DMS153 (cell line): ENCODE results near the gene RAB6A.
"Not testable (repeated sequence)": the region's sequence is repeated elsewhere in the genome, so short reads cannot be mapped to it uniquely, and the experiment has no call there.

Experiments
- DNase-seq: peaks from one replicate; lab custom pipeline; 2025; lab: John Stamatoyannopoulos, UW

Gene RAB6A

GRCh38 chr11:73762732-73763131 lies 1.9 kb upstream of the RAB6A start:
- DNase-seq = no peak

GRCh38 chr11:73761403-73761945 lies 600 bp upstream of the RAB6A start:
- DNase-seq = no peak

DNA sequence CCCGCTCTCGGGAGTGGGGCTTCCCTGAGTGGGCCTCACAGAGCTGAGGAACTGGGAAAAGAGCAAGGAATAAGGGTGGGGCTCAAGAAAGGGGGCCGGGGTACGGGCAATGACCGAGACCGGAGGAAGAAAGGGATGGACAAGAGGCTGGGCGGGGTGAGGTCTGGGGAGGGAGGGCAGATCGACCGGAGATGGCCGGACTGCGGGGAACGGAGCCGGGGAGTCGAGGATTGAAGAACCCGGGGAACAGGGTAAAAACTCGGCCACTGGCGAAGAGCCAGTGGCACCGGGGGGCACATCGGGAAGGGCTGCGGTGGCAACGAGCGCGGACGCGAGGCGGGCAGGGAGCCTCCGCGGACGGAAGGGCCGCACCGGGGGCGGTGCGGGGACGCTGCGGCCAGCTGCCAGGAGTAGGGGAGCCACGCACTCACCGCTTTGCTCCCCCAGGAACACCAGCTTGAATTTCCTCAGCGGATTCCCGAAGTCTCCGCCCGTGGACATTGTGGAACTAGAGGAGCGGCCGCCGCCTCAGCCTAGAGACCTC lies 667 bp downstream of the RAB6A start:
- DNase-seq = no peak

DNA sequence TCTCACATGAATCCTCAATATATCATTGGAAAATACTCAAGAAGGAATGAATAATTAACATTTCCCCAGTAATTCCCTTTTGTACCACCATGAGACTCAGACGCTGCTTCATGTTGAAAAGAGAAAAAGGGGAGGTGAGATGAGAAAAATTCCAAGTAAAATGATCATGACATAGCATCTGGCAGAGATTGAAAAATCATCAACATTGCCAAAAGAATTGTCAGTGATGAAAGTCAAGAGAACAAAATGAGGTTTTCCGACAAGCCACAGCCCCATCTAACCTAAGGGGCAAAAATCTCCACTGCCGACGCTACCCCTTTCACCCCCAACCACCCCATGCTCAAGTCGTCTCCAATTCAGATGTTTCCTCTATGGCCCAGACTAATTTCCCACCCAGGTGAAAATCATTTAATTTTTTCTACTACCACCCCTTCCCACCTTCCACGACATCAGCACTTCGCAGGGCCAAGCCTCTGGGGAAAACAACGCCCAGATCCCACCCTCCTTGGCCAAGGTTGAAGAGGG lies 1.2 kb downstream of the RAB6A start:
- DNase-seq = no peak

DNA sequence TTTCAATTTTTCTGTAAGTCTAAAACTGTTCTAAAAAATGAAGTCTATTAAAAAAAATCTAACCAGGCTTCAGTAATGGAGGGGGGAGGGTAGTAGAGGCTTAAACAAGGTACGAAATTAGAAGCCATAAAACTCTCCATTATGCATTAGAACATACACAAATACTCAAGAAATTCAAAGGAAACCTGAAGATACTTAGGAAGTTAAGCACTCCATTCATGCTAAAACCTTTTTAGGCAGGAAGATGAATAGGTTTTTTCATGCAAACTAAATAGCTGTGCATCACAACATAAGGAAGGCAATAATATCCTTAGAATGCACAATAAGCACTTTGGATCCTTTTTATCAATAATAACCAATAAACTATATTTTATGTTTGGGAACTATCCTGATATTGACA lies 2.4 kb downstream of the RAB6A start:
- DNase-seq = no peak

- no peak for DNase-seq
Measured at GRCh38 chr11:73757598-73757997, 3.3 kb downstream of the RAB6A start.

- no peak for DNase-seq
Measured at GRCh38 chr11:73755670-73756069, 5.2 kb downstream of the RAB6A start.

DNA sequence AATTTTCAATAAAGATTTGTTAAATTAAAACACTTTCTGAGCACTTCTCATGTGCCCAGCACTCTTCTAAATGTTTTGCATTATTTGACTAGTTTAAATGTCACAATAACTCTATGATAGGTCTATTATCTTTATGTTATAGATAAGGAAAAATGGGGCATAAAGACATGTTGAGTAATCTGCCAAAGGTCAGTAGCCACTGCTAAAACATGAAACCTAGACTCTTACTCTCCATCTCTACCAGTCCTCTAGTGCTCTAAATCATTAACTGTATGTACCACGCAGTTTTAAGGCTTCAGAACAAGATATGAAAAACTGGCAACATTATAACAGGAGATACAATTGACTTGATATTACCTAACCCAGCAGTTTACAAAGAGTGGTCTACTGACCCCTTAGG lies 6.9 kb downstream of the RAB6A start:
- DNase-seq = no peak

DNA sequence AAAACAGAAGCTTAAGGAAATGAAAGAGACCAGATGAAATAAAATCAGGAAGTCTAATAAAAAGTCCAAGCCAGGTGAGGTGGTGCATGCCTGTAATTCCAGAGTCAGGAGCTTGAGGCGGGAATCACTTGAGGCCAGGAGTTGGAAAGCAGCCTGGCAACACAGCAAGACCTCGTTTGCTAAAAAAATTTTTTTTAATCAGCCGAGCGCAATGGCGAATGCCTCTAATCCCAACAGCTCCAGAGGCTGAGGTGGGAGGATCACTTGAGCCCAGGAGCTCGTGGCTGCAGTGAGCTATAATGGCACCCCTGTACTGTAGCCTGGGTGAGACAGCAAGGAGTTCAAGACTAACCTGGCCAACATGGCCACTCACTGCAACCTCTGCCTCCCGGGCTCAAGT lies 8.0 kb downstream of the RAB6A start:
- DNase-seq = no peak

GRCh38 chr11:73752216-73752867 lies 8.5 kb downstream of the RAB6A start:
- no peak for DNase-seq

GRCh38 chr11:73750862-73751261 lies 10.0 kb downstream of the RAB6A start:
- DNase-seq = not testable (repeated sequence)

GRCh38 chr11:73750228-73750627 lies 10.6 kb downstream of the RAB6A start:
- DNase-seq = no peak

DNA sequence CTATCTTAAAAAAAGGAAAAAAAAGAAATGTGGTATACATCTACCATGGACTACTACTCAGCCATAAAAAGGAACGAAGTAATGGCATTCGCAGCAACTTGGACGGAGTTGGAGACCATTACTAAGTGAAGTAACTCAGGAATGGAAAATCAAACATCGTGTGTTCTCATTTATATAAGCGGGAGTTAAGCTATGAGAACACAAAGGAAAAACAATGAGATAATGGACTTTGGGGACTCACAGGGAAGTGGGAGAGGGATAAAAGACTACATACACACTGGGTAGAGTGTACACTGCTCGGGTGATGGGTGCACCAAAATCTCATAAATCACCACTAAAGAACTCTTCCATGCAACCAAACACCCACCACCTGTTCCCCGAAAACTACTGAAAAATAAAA lies 11.8 kb downstream of the RAB6A start:
- DNase-seq = no peak

GRCh38 chr11:73748300-73748699 lies 12.6 kb downstream of the RAB6A start:
- no peak for DNase-seq

DNA sequence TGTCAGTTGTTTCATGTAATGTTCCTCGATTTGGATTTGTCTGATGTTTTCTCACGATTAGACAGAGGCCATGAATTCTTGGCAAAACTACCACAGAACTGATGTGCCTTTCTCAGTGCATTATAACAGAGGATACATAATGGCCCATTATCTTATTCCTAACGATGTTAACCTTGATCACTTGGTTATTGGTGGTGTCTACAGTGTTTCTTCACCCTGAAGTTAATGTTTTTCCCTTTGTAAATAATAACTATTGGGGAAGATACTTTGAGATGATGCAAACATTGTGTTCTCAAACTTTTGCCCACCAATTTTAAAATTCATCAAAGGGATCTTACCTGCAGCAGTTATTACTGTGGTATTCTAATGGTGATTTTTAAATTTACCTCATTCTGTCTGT lies 13.1 kb downstream of the RAB6A start:
- no peak for DNase-seq

- DNase-seq = no peak
Measured at GRCh38 chr11:73746701-73747100, 14.2 kb downstream of the RAB6A start.

GRCh38 chr11:73743045-73743444 lies 17.8 kb downstream of the RAB6A start:
- no peak for DNase-seq

- DNase-seq = not testable (repeated sequence)
Measured at GRCh38 chr11:73735959-73736358, 24.9 kb downstream of the RAB6A start.

- no peak for DNase-seq
Measured at GRCh38 chr11:73734993-73735392, 25.9 kb downstream of the RAB6A start.

DNA sequence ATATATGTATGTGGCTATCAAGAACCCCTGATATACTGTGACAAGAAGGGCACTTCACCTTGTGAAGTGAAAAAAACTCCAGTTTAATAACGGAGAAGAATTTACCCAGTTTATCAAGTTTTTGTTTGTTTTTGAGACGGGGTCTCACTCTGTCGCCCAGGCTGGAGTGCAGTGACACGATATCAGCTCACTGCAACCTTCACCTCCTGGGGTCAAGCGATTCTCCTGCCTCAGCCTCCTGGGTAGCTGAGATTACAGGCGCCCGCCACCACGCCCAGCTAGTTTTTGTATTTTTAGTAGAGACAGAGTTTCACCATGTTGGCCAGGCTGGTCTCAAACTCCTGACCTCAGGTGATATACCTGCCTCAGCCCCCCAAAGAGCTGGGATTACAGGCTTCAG lies 26.9 kb downstream of the RAB6A start:
- DNase-seq = not testable (repeated sequence)

- DNase-seq = not testable (repeated sequence)
Measured at GRCh38 chr11:73732936-73733335, 27.9 kb downstream of the RAB6A start.

GRCh38 chr11:73729594-73730206 lies 31.2 kb downstream of the RAB6A start:
- DNase-seq = no peak

DNA sequence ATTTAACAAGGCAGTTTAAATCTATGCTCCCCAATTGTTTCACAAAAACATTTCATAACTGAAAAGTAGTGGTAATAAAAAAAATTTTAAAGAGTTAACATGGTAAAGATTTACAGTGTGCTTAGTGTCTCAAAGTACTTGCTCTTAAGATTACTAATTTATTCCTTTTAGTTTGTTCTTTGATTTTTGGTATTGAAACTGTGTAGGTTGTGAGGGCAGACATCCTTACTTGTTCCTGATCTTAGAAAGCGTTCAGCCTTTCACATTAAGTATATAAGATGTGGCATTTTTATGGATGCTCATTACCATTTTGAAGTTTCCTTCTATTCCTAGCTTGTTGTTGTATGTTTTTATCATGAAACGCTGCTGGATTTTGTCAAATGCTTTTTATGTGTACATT lies 32.9 kb downstream of the RAB6A start:
- DNase-seq = no peak
